HG03095 (cell line): ENCODE measurements around the gene EMP3.
A peak's percentile ranks its signal among the peaks of the same experiment; 100 is the strongest.

Source experiments
- ATAC-seq: cut with Tn5 transposase; IDR thresholded peaks from one replicate; pipeline ENCODE4 v1.9.1; 2021; ENCODE audit warnings: moderate library complexity; ENCODE audit not compliant: unreplicated experiment

EMP3 gene

GRCh38 chr19:48342841-48343540 is 17.6 kb downstream of the EMP3 start:
- ATAC-seq = no peak

DNA sequence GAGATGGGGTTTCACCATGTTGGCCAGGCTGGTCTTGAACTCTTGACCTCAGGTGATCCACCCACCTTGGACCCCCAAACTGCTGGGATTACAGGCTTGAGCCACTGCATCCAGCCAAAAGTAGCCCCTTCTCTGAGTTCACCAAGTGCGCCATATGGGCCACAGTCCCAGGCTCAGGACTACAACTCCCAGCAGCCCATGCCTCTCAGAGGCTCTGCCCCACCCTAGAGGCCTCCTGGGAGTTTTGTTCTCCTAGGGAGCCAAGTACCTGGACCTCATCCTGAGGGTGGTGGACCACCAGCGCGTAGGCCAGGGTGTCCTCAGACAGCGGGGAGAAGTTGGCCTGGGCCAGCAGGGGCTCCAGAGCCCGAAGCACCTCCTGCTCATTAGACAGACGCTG is 19.5 kb downstream of the EMP3 start:
- no peak for ATAC-seq

DNA sequence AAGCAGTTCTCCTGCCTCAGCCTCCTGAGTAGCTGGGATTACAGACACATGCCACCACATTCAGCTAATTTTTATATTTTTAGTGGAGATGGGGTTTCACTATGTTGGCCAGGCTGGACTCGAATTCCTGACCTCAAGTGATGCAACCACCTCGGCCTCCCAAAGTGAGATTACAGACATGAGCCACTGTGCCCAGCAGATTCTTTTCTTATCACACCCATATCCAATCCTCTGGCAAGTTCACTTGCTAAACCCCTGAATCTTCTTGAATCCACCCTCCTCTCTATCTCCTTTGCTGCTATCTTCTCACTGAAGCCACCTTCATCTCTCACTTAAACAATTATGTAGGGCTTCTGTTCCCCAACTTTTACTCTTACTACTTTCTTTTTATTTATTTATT is 20.8 kb downstream of the EMP3 start:
- ATAC-seq = no peak

DNA sequence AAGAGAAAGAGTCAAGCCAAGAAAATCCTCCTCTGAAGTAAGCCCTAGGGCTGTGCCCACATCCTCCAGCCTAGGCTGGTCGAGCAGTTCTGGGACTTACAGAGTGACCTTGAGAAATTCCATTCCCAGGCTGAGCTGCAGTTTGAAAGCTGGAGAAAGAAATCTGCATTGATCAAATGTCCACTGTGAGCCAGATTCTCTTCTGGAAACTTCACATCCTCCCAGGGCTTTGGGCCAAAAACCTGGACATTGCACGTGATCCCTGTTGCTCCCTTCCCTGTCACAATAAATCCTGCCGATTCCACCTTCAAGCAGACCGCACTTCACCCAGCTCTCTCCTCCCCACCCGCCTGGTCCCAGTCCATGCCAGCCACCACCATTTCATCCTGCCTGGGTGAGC is 22.7 kb downstream of the EMP3 start:
- no peak for ATAC-seq

DNA sequence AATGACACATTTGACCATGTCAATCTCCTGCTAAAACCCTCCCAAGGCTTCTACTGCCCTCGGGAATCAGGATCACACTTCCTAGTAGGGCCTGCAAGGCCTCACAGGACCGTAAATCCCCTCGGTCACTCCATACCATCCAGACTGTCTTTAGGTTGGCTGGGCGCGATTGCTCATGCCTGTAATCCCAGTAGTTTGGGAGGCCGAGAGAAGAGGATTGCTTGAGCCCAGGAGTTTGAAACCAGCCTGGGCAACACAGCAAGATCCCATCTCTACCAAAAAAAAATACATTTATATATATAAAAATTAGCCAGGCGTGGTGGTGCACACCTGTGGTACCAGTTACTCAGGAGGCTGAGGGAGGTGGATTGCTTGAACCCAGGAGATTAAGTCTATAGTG is 23.4 kb downstream of the EMP3 start:
- ATAC-seq = no peak

- ATAC-seq = no peak
Measured at GRCh38 chr19:48350856-48351255, 25.5 kb downstream of the EMP3 start.

- ATAC-seq = no peak
Measured at GRCh38 chr19:48351341-48351752, 26.0 kb downstream of the EMP3 start.

GRCh38 chr19:48353677-48354076 is 28.3 kb downstream of the EMP3 start:
- no peak for ATAC-seq

- ATAC-seq = no peak
Measured at GRCh38 chr19:48354332-48354992, 29.1 kb downstream of the EMP3 start.

GRCh38 chr19:48355365-48355954 is 30.1 kb downstream of the EMP3 start:
- ATAC-seq = no peak

GRCh38 chr19:48359123-48359522 is 33.8 kb downstream of the EMP3 start:
- ATAC-seq = no peak

DNA sequence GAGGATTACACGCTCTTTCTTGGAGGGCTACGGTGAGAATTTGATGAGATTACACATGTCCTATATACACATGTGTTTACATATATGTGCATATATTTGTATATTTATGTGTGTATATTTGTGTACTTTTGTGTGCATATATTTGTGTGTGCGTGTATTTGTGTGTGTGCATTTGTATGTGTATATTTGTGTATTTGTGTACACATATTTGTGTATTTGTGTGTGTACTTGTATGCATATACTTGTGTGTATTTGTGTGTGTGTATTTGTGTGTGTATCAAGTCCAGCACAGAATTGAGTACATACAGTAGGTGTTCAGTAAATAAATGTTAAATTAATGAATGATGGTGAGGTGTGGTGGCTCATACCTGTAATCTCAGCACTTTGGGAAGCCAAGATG is 36.6 kb downstream of the EMP3 start:
- no peak for ATAC-seq

DNA sequence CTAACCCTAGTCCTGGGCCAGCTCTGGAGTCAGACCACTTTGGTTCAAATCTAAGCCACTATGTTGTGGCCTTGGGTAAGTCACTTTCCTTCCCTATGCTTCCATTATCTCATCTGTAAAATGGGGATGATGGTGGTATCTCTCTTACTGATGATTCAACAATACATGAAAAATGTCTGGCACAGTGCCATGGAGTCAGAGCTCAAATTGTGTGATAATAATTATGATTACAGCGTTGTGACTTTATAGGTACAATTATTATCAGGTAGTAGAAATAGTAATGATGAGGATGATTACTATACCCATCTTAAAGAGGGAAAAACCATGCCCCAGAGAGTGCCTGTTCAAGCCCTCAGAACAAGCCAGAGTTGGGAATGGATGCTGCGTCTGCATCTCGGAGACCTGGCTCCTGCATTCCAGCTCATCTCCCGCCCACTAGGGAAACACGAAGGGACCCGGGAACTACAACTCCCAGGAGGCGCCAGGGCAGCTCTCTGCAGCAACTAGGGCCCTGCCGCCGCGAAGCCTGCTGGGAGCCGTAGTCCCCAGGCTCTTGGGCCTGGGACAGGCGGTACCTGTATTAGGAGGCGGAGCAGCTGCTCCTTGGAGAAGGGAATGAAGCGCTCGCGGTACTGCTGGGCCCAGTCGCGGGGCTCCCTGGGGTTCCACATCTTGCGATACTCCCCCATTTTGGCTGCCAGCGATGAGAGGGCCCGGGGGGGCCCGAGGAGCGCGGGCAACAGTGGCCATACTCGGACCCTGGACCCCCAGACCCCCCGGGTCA is 37.6 kb downstream of the EMP3 start:
- ATAC-seq = peak; percentile 57

GRCh38 chr19:48363500-48363809 is 38.1 kb downstream of the EMP3 start:
- ATAC-seq = no peak

DNA sequence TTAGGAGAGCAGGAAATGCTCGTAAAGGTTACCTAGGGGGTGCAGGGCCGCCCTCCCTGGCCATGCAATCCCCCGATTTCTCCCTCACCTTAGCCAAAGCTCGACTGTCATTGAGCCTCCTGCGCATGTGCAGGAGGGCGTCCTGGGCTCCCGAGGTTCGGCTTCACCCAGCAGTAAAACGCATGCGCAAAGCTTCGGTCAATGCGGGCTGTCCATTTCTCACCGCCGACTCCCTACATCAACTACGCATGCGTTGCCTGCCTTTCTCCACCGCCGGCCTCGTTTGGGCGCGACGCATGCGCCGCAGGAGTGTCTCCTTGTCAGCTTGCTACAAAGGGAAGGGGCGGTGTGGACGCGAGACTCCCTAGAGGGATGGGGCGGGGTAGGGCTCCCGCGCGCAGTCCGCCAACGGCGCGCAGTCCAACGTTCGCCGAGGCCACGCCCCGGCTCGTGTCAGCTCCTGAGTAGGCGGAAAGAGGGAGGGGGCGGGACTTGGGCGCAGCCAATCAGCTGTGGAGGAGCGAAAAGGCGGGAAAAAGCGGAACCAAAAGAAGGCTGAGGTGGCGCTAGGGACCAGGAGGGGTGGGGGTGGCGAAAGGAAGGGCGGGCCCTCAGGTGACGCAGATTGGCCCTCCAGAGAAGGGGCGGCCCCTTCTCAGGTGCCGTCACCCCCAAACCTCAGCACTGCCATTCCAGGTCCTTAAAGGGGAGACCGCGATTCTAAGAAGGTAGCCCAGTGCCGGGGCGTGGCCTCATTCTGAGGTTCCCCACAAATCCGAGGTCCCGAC is 38.7 kb downstream of the EMP3 start, which contains the start of the genes SYNGR4 and TMEM143:
Gene SYNGR4 (plus strand): TSS at position 558 of the 788 bp plus-strand sequence. CDS start 1,476 bp downstream, outside the sequence.
Gene TMEM143 (minus strand): TSS at position 131 of the 788 bp plus-strand sequence. CDS start 20 bp downstream, at position 111.
- peak; percentile 70 for ATAC-seq

DNA sequence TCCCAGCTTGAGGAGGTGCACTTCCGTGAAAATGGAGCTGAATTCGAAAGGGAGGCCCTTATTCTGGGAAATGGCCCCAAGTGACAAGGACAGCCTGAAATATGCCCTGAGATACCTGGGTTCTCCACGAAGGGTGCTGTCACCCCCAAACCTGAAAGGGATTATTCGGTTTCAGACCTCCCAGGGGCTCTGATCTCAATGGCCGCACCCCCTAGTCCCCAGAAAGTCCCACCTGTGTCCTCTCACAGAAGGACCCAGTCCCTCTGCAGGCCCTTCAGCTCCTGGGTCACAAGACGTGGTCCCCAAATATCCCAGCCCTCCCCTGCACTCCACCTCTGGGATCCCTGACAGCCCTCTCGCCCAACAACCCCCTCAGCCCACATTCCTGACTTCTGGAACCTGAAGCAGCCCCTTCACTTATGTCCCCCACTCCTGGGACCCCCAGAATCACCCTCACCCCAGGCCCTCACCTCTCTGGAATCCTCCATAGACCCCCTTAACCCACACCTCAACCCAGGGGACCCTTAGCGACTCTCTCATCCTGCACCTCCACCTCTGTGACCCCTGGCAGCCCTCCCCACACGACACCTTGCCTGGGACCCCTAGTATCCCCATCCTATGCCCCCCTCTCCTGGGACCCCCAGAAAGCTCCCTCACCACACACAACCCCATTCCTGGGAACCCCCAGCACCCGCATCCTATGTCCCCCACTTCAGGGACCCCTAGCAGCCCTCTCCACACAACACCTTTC is 39.4 kb downstream of the EMP3 start:
- no peak for ATAC-seq

DNA sequence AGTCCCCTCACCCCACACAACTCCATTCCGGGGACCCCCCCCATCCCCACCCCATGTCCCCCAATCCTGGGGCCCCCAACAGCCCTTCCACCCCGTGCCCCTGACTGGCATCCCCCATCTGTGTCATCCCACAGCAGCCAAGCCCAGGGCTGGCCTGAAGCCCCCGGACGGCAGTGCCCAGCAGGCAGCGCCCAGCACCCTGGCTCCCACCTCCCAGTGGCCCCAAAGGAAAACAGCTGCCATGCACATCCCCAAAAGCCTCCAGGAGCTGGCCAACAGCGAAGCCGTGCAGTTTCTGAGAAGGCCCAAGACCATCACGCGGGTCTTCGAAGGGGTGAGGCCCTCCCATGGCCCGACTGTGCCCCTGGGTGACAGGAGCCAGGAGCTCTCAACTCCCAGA is 40.2 kb downstream of the EMP3 start:
- ATAC-seq = no peak

DNA sequence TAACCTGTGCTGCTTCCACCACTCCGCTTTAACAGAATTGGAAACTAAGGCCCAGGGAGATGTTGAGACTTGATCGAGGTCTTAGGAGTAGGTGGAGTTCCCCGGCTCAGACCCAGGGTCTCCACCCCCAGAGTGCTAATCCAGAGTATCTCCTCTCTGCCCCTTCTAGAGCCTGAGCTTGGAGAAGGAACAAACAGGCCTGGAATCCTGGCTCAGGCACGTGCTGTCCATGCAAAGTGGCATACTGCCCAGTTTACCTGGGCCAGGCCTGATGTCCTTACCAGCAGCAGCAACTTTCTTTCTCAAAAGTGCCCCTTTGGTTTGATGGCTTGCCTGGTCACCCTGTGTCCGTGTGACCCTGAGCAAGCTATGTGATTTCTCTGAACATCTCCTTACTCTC is 42.5 kb downstream of the EMP3 start:
- no peak for ATAC-seq

DNA sequence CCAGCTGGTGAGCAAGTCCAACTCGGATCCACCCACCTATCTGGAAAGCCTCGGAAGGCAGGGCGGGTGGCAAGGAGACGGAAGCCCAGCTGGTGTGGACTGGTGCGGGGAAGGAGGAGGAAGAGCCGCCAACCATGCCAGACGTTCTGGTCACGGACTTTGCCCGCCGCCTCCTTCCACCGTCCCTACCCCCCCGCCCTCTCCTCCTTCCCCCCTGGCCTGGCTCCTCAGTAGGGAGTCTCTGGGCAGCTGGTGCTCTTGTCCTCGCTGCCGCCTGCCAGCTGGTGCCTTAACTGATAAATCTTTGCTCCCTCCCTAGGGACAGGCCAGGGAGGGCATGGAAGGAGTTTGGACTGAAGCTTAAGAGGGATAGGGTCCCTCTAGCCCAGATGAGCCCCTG is 43.6 kb downstream of the EMP3 start:
- no peak for ATAC-seq

DNA sequence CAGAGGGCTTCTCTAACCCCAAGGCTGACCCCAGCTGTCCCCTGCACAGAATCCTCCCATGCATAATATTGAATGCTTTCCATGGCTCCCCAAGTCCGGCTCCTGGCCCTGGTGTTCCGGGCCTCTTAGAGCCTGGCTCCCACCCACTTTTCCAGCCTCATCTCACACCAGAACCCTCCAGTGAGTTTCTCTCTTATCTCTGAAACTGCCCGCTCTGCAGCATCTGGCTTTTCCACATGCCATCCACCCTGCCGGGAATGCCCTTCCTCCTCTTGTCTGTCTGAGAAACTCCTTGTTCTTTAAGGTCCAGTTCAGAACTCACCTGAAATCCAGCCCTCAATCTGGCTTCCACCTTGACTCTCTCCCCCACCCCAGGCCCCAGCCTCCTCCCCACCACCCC is 45.6 kb downstream of the EMP3 start:
- ATAC-seq = no peak
